HCT116 (cell line): ENCODE results near the gene EPHB2. TPM values are rescaled to one million over a fixed set of nuclear protein-coding genes. Genes with fewer than 3 reads are reported as not detected.

Experiments used
- ATAC-seq: fragments of 200-7000 bp; cut with Tn5 transposase; 2 replicates; pipeline ENCODE4 v1.9.1; 2020; ENCODE audit warnings: mild to moderate bottlenecking, moderate library complexity
- BruUV-seq: library from RNA; stranded (reverse); fragments of 400-500 nt; replicated peaks from 2 replicates; lab custom pipeline; 2021; lab: Mats Ljungman, UMichigan
- CTCF ChIA-PET: fragments of 300-600 bp; sonication (Branson Sonifier 250); formaldehyde crosslinking; loops from one replicate; lab custom pipeline; 2021; ENCODE audit warnings: antibody characterized with exemption; lab: Charles Lee
- POLR2A ChIA-PET: fragments of 300-600, 350-600 bp; sonication (Branson Sonifier 250); formaldehyde crosslinking; loops from one replicate; lab custom pipeline; 2021; ENCODE audit warnings: antibody characterized with exemption; lab: Charles Lee
- RAD21 ChIA-PET, 2 experiments: fragments of 300-600 bp; sonication (Branson Sonifier 250); formaldehyde crosslinking; loops; one replicate each; lab custom pipeline; 2023; ENCODE audit warnings: low total read pairs in 2 of 2; ENCODE audit not compliant: uncharacterized antibody in 2 of 2, unreplicated experiment in 2 of 2, low non-redundant PET in 1 of 2; lab: Charles Lee
- DNase-seq: peaks from one replicate; pipeline ENCODE4 v3.0.0-alpha.2; 2010; ENCODE audit warnings: low read depth, low spot score
- H2AFZ ChIP-seq: fragments of 200-600 bp; shearing (Covaris generic), sonication (generic); 2 replicates; pipeline ENCODE4 v1.6.1; 2017; ENCODE audit warnings: low read depth, mixed run types, mixed read lengths, antibody characterized with exemption, low read length; ENCODE audit not compliant: poor library complexity, severe bottlenecking
- H3K27ac ChIP-seq: 2 replicates; pipeline ENCODE4 v1.5.1; 2012; ENCODE audit warnings: low read depth, low read length
- H3K27me3 ChIP-seq: fragments of 200-600 bp; sonication (generic); 2 replicates; pipeline ENCODE4 v1.6.1; 2016; ENCODE audit warnings: mixed run types, low read length, mixed read lengths; ENCODE audit not compliant: insufficient read depth
- H3K36me3 ChIP-seq, 2 experiments: fragments of 200-500 bp in 1 of 2; fragments of 200-600 bp in 1 of 2; sonication (Bioruptor generic) in 1 of 2; sonication (generic) in 1 of 2; 2 replicates each; pipeline versions ENCODE4 v1.5.1 to v1.6.1; 2014 to 2016; ENCODE audit warnings: low read length in 2 of 2, inconsistent platforms in 1 of 2, mixed read lengths in 1 of 2, mixed run types in 1 of 2; ENCODE audit not compliant: insufficient read depth in 2 of 2, control insufficient read depth in 1 of 2
- H3K4me1 ChIP-seq, 2 experiments: fragments of 200-600 bp in 1 of 2; sonication (generic) in 1 of 2; 2 replicates each; pipeline versions ENCODE4 v1.5.1 to v1.6.1; 2012 to 2017; ENCODE audit warnings: low read length in 2 of 2, inconsistent platforms in 1 of 2, mild to moderate bottlenecking in 1 of 2, mixed read lengths in 1 of 2, mixed run types in 1 of 2, moderate library complexity in 1 of 2; ENCODE audit not compliant: insufficient read depth in 2 of 2, control insufficient read depth in 1 of 2
- H3K4me2 ChIP-seq: fragments of 200-600 bp; sonication (generic); 2 replicates; pipeline ENCODE4 v1.6.1; 2017; ENCODE audit warnings: mixed run types, low read length, mixed read lengths
- H3K4me3 ChIP-seq, 2 experiments: fragments of 200-600 bp in 1 of 2; sonication (generic) in 1 of 2; replicated peaks in 1 of 2; 2 replicates each; pipeline ENCODE4 v1.5.1; 2011 to 2016; ENCODE audit warnings: low read length in 2 of 2, control low read depth in 1 of 2, low read depth in 1 of 2, mild to moderate bottlenecking in 1 of 2, mixed read lengths in 1 of 2, mixed run types in 1 of 2
- H3K79me2 ChIP-seq: fragments of 200-600 bp; sonication (generic); 2 replicates; pipeline ENCODE4 v1.6.1; 2017; ENCODE audit warnings: mild to moderate bottlenecking, mixed run types, low read length, moderate library complexity, mixed read lengths; ENCODE audit not compliant: insufficient read depth
- H3K9ac ChIP-seq: fragments of 200-600 bp; sonication (generic); 2 replicates; pipeline ENCODE4 v1.6.1; 2016; ENCODE audit warnings: low read length, mixed read lengths
- H3K9me2 ChIP-seq: fragments of 200-600 bp; sonication (generic), shearing (Covaris generic); 2 replicates; pipeline ENCODE4 v1.6.1; 2017; ENCODE audit warnings: mixed run types, mild to moderate bottlenecking, moderate library complexity; ENCODE audit not compliant: insufficient read depth
- H3K9me3 ChIP-seq, 2 experiments: fragments of 200-500 bp in 1 of 2; fragments of 200-600 bp in 1 of 2; sonication (Bioruptor generic) in 1 of 2; sonication (generic) in 1 of 2; 2 replicates each; pipeline ENCODE4 v1.6.1; 2014 to 2017; ENCODE audit warnings: low read length in 2 of 2, mixed read lengths in 2 of 2, inconsistent platforms in 1 of 2, low read depth in 1 of 2, mild to moderate bottlenecking in 1 of 2, mixed run types in 1 of 2, moderate library complexity in 1 of 2; ENCODE audit not compliant: control insufficient read depth in 1 of 2, insufficient read depth in 1 of 2
- H4K20me1 ChIP-seq: fragments of 200-600 bp; sonication (generic), shearing (Covaris generic); 2 replicates; pipeline ENCODE4 v1.6.1; 2017; ENCODE audit warnings: mixed run types, mild to moderate bottlenecking, moderate library complexity; ENCODE audit not compliant: insufficient read depth
- ATF3 ChIP-seq: IDR thresholded peaks from 2 replicates; pipeline ENCODE4 v1.6.1; 2012
- CEBPB ChIP-seq: IDR thresholded peaks from 2 replicates; pipeline ENCODE4 v1.6.1; 2012; ENCODE audit warnings: low read depth
- CTCF ChIP-seq, 3 experiments: fragments of 200-600 bp in 1 of 3; sonication (generic) in 1 of 3; IDR thresholded peaks in 2 of 3; conservative IDR thresholded peaks in 1 of 3; 2 replicates each; pipeline ENCODE4 v1.5.1; 2012 to 2017; ENCODE audit warnings: low read depth in 2 of 3, low read length in 2 of 3, antibody characterized with exemption in 1 of 3, borderline replicate concordance in 1 of 3, control low read depth in 1 of 3, mild to moderate bottlenecking in 1 of 3, mixed read lengths in 1 of 3, mixed run types in 1 of 3, moderate library complexity in 1 of 3; ENCODE audit not compliant: insufficient read depth in 1 of 3
- EGR1 ChIP-seq: IDR thresholded peaks from 2 replicates; pipeline ENCODE4 v1.6.1; 2012; ENCODE audit warnings: low read depth
- ELF1 ChIP-seq: IDR thresholded peaks from 2 replicates; pipeline ENCODE4 v1.6.1; 2012; ENCODE audit warnings: low read depth, borderline replicate concordance
- EZH2 ChIP-seq: fragments of 200-600 bp; sonication (generic); IDR thresholded peaks from 2 replicates; pipeline ENCODE4 v1.6.1; 2017; ENCODE audit warnings: antibody characterized with exemption, mixed run types
- EZH2phosphoT487 ChIP-seq: fragments of 200-600 bp; IDR thresholded peaks from 2 replicates; pipeline ENCODE4 v1.6.1; 2018; ENCODE audit warnings: antibody characterized with exemption, borderline replicate concordance
- FOSL1 ChIP-seq: IDR thresholded peaks from 2 replicates; pipeline ENCODE4 v1.6.1; 2012; ENCODE audit warnings: low read depth
- POLR2A ChIP-seq: IDR thresholded peaks from 2 replicates; pipeline ENCODE4 v1.7.0; 2011; ENCODE audit warnings: borderline replicate concordance; ENCODE audit not compliant: insufficient read depth, insufficient read length; ENCODE audit errors: extremely low read depth
- RAD21 ChIP-seq: IDR thresholded peaks from 2 replicates; pipeline ENCODE4 v1.6.1; 2012; ENCODE audit warnings: low read depth, mild to moderate bottlenecking
- REST ChIP-seq: IDR thresholded peaks from 2 replicates; pipeline ENCODE4 v1.6.1; 2012; ENCODE audit warnings: low read depth
- SIN3A ChIP-seq: IDR thresholded peaks from 2 replicates; pipeline ENCODE4 v1.6.1; 2012; ENCODE audit warnings: low read depth
- SP1 ChIP-seq: IDR thresholded peaks from 2 replicates; pipeline ENCODE4 v1.6.1; 2012; ENCODE audit warnings: low read depth
- SRF ChIP-seq: IDR thresholded peaks from 2 replicates; pipeline ENCODE4 v1.6.1; 2012; ENCODE audit warnings: low read depth
- ZBTB33 ChIP-seq: IDR thresholded peaks from 2 replicates; pipeline ENCODE4 v1.6.1; 2011; ENCODE audit warnings: mild to moderate bottlenecking, low read length, moderate library complexity; ENCODE audit not compliant: insufficient replicate concordance; ENCODE audit errors: extremely low read depth
- ZFX ChIP-seq: fragments of 450-650 bp; IDR thresholded peaks from 2 replicates; pipeline ENCODE4 v1.6.1; 2017
- ZNF274 ChIP-seq: fragments of 200-500 bp; sonication (Bioruptor generic); IDR thresholded peaks from 2 replicates; pipeline ENCODE4 v1.6.1; 2014; ENCODE audit warnings: mild to moderate bottlenecking, low read depth, low read length, inconsistent platforms
- intact Hi-C: fragments of 100-400 bp; cut with micrococcal nuclease; formaldehyde crosslinking; loops from 2 replicates; pipeline ENCODE4 v1.10.0; 2022
- total RNA-seq: library from RNA; stranded (reverse); gene quantifications from one replicate; pipeline ENCODE4 v1.2.1, GENCODE V29; 2021; ENCODE audit not compliant: unreplicated experiment

EPHB2 gene
- total RNA-seq, 1 experiment from 2014 or later, result 19.5 TPM

GRCh38 chr1:22824975-22825374, 114.3 kb downstream of the EPHB2 start (continued):
- TF ChIP-seq ZBTB33, result no peak
- no peak for TF ChIP-seq POLR2A

GRCh38 chr1:22825486-22826189, 115.0 kb downstream of the EPHB2 start:
- no TSS peak for BruUV-seq
- CTCF ChIA-PET, result interaction anchor here (1.5 kb wide), 1 partner anchor 36 kb away, joined by 6 read pairs; no protein-coding TSS in a partner anchor
- no peak overlapping the region for H2AFZ ChIP-seq
- H3K4me3 ChIP-seq, result no peak overlapping the region
- peak overlapping the region; percentile 78 for H3K4me2 ChIP-seq
- H3K36me3 ChIP-seq, result no peaks in the 10 kb centered on the region
- H3K79me2 ChIP-seq, result no peaks in the 10 kb centered on the region
- POLR2A ChIA-PET, result no interaction called here
- DNase-seq (no peak), ATAC-seq (no peak; the same call in 1 of the 2 replicates)
- no peaks in the 10 kb centered on the region for H3K9me2 ChIP-seq
- intact Hi-C loops, result no loop called here
- peak overlapping the region; percentile 59 for H3K9ac ChIP-seq
- TF ChIP-seq REST (no peak), EGR1 (no peak), POLR2A (no peak), ATF3 (no peak), EZH2 (no peak), SRF (no peak), ELF1 (no peak), SIN3A (no peak), EZH2phosphoT487 (no peak), RAD21 (no peak), SP1 (no peak), ZNF274 (no peak), FOSL1 (no peak), ZFX (no peak), CTCF (IDR thresholded peaks at IDR 0.05 in 2 of 3, conservative IDR thresholded peaks at IDR 0.05 in 1 of 3; ENCODE audit: borderline replicate concordance in 1 of 3, insufficient read depth in 1 of 3, low read depth in 2 of 3, low read length in 2 of 3) (no peak), CEBPB (no peak)
- peak overlapping the region; percentile 63; the same call in 1 of the 2 replicates for H3K27ac ChIP-seq
- RAD21 ChIA-PET, result no interaction called here
- no peaks in the 10 kb centered on the region for H3K9me3 ChIP-seq
- no peaks in the 10 kb centered on the region for H4K20me1 ChIP-seq
- peaks cover 48 to 61% of the 10 kb centered on the region in 2 experiments for H3K4me1 ChIP-seq
- H3K27me3 ChIP-seq, result no peaks in the 10 kb centered on the region
